Measurements from ENCODE around the gene CD96.

CD96 gene

DNA sequence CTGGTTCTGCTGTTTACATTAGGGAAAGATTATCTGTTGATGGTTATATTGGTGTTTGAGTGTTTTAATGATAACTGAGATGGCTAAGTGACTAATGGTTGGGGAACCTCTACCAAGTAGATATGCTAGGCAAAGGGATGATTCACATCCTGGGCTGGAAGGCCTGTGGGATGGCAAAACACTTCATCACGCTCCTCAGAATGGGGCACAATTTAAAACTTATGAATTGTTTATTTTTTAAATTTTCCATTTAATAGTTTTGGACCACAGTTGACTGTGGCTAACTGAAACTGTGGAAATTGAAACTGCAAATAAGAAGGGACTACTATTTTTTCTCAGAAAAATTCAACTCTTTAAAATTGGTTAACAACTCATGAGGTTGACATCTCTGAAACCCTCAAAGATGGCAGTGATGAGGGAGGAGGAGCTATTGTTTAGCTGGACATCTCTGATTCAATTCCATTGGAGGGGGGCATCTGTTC is 153.7 kb downstream of the CD96 start:
- no peak overlapping the region for H3K4me3 ChIP-seq (ENCODE audit: low read depth, low read length)
- in situ Hi-C loops (cut with HindIII; ENCODE audit: low sequenced_read_pairs) = no loop called here
- no peak for DNase-seq (ENCODE audit: low read depth)
- TF ChIP-seq, protein P1, sequence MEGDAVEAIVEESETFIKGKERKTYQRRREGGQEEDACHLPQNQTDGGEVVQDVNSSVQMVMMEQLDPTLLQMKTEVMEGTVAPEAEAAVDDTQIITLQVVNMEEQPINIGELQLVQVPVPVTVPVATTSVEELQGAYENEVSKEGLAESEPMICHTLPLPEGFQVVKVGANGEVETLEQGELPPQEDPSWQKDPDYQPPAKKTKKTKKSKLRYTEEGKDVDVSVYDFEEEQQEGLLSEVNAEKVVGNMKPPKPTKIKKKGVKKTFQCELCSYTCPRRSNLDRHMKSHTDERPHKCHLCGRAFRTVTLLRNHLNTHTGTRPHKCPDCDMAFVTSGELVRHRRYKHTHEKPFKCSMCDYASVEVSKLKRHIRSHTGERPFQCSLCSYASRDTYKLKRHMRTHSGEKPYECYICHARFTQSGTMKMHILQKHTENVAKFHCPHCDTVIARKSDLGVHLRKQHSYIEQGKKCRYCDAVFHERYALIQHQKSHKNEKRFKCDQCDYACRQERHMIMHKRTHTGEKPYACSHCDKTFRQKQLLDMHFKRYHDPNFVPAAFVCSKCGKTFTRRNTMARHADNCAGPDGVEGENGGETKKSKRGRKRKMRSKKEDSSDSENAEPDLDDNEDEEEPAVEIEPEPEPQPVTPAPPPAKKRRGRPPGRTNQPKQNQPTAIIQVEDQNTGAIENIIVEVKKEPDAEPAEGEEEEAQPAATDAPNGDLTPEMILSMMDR (IDR thresholded peaks at IDR 0.05; ENCODE audit: low read depth, low read length, missing control alignments) = no peak

DNA sequence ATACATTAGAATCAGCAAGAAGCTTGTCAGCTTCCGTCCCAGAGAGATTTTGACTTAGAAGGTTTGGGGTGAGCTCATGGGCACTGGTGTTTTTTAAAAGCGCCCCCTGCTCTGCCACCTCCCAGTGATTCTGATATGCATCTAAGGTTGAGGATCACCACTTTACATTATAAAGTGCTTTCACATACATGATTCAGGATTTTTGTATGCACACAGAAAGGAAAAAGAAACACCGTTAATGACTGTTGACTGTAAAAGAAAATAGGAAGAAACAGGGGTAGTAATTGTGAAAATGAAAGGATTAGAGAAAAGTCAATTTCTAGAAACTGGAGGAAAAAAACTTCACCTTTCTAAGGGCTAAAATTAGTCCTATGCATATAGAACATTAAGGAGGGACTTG is 158.1 kb downstream of the CD96 start:
- TF ChIP-seq, protein P1 (IDR thresholded peaks at IDR 0.05; ENCODE audit: low read depth, low read length, missing control alignments) = no peak

DNA sequence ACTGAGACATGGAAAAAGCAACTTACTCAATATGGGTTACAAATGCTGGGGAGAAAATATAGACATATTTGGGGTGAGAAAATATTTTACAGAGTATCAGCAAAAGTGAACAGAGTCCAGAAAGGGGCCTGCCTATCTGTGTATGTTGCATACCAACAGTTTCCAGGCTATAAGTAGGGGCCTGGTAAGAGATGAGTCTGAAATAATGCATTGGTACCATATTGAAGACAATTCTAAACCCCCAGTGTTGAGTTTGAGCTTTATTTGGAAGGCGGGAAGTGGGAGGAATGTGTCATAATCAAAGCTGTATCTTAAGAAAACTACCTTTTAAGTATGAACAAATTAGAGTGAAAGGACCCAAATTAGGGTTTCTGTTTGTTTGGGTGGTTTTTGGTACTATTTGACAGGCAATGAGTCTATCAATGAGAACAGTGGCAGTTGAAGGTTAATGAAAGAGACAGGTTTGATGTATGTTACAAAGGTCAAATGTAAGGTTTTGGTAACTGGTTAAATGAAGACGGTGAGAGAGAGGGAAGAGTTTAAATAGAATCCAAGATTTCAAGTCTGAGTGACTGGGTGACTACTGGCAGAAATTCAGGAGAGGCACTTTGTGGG is 159.4 kb downstream of the CD96 start:
- in situ Hi-C loops (cut with HindIII; ENCODE audit: low sequenced_read_pairs) = loop anchor here (25.0 kb wide), 1 partner anchor 261 kb away; no protein-coding TSS in a partner anchor
- no peak overlapping the region for H3K4me3 ChIP-seq (ENCODE audit: low read depth, low read length)
- TF ChIP-seq, protein P1 (IDR thresholded peaks at IDR 0.05; ENCODE audit: low read depth, low read length, missing control alignments) = no peak
- DNase-seq (ENCODE audit: low read depth) = no peak

More for the DNA sequence above, 158.1 kb downstream of the CD96 start:
- no peak for DNase-seq (ENCODE audit: low read depth)
- H3K4me3 ChIP-seq (ENCODE audit: low read depth, low read length) = no peak overlapping the region
- in situ Hi-C loops (cut with HindIII; ENCODE audit: low sequenced_read_pairs) = loop anchor here (25.0 kb wide), 1 partner anchor 262 kb away; no protein-coding TSS in a partner anchor

All from astrocyte of the cerebellum (primary cell).